ENCODE data around the gene OBSCN. TPM values are rescaled to one million over a fixed set of nuclear protein-coding genes. Genes with fewer than 3 reads are reported as not detected.
A peak's percentile ranks its signal among the peaks of the same experiment; 100 is the strongest.
"Not testable (repeated sequence)": the region's sequence is repeated elsewhere in the genome, so short reads cannot be mapped to it uniquely, and the experiment has no call there.

The OBSCN gene
- total RNA-seq, 1 experiment from 2014 or later = 5.6 TPM

GRCh38 chr1:228225740-228226139 lies 17.9 kb downstream of the OBSCN start:
- H3K4me3 ChIP-seq (ENCODE audit: low read depth, low read length) = no peak overlapping the region
- no peak for DNase-seq
- ChIA-PET CTCF (interaction anchor here (0.6 kb wide), 1 partner anchor 233 kb away, joined by 4 read pairs; no protein-coding TSS in a partner anchor), POLR2A (no interaction called here)
- H3K4me1 ChIP-seq = no peaks in the 10 kb centered on the region
- H3K36me3 Mint-ChIP-seq (ENCODE audit: insufficient read depth, unreplicated experiment) = peaks cover 5% of the 10 kb centered on the region
- TF ChIP-seq, protein P1, sequence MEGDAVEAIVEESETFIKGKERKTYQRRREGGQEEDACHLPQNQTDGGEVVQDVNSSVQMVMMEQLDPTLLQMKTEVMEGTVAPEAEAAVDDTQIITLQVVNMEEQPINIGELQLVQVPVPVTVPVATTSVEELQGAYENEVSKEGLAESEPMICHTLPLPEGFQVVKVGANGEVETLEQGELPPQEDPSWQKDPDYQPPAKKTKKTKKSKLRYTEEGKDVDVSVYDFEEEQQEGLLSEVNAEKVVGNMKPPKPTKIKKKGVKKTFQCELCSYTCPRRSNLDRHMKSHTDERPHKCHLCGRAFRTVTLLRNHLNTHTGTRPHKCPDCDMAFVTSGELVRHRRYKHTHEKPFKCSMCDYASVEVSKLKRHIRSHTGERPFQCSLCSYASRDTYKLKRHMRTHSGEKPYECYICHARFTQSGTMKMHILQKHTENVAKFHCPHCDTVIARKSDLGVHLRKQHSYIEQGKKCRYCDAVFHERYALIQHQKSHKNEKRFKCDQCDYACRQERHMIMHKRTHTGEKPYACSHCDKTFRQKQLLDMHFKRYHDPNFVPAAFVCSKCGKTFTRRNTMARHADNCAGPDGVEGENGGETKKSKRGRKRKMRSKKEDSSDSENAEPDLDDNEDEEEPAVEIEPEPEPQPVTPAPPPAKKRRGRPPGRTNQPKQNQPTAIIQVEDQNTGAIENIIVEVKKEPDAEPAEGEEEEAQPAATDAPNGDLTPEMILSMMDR (IDR thresholded peaks at IDR 0.05; ENCODE audit: insufficient read depth in 1 of 2, low read depth in 1 of 2, low read length in 1 of 2, severe bottlenecking in 1 of 2, unreplicated experiment in 1 of 2) = no peak
- BruUV-seq (replicated peaks) = no TSS peak
- H3K4me3 Mint-ChIP-seq (ENCODE audit: unreplicated experiment) = no peak overlapping the region
- H3K27me3 Mint-ChIP-seq (ENCODE audit: insufficient read depth, unreplicated experiment) = no peaks in the 10 kb centered on the region
- H3K9me3 ChIP-seq = peaks cover 12% of the 10 kb centered on the region; the same call in 1 of the 2 replicates
- no peaks in the 10 kb centered on the region for H3K9me3 Mint-ChIP-seq (ENCODE audit: unreplicated experiment)
- no peak overlapping the region for H3K27ac Mint-ChIP-seq (ENCODE audit: unreplicated experiment)
- no peaks in the 10 kb centered on the region for H3K4me1 Mint-ChIP-seq (ENCODE audit: low read depth, unreplicated experiment)
- H3K27me3 ChIP-seq (replicated peaks; ENCODE audit: control insufficient read depth, insufficient read depth, low read length) = no peaks in the 10 kb centered on the region
- intact Hi-C loops (cut with micrococcal nuclease; ENCODE audit: unreplicated experiment) = no loop called here
- H3K36me3 ChIP-seq (ENCODE audit: control insufficient read depth, insufficient read depth, low read length) = no peaks in the 10 kb centered on the region

- no TSS peak for BruUV-seq (replicated peaks)
- no peak for DNase-seq
- TF ChIP-seq, protein P1 (IDR thresholded peaks at IDR 0.05; ENCODE audit: insufficient read depth in 1 of 2, low read depth in 1 of 2, low read length in 1 of 2, severe bottlenecking in 1 of 2, unreplicated experiment in 1 of 2) = no peak
- Mint-ChIP-seq H3K27ac (ENCODE audit: unreplicated experiment) (no peak overlapping the region), H3K27me3 (ENCODE audit: insufficient read depth, unreplicated experiment) (no peaks in the 10 kb centered on the region), H3K4me1 (ENCODE audit: low read depth, unreplicated experiment) (no peaks in the 10 kb centered on the region), H3K9me3 (ENCODE audit: unreplicated experiment) (no peaks in the 10 kb centered on the region), H3K4me3 (ENCODE audit: unreplicated experiment) (no peak overlapping the region), H3K36me3 (ENCODE audit: insufficient read depth, unreplicated experiment) (peaks cover 5% of the 10 kb centered on the region)
- H3K36me3 ChIP-seq (ENCODE audit: control insufficient read depth, insufficient read depth, low read length) = no peaks in the 10 kb centered on the region
- intact Hi-C loops (cut with micrococcal nuclease; ENCODE audit: unreplicated experiment) = no loop called here
- ChIA-PET POLR2A (no interaction called here), CTCF (interaction anchor here (0.6 kb wide), 1 partner anchor 232 kb away, joined by 4 read pairs; no protein-coding TSS in a partner anchor)
- H3K9me3 ChIP-seq = peaks cover 13% of the 10 kb centered on the region; the same call in 1 of the 2 replicates
- H3K4me1 ChIP-seq = no peaks in the 10 kb centered on the region
- no peak overlapping the region for H3K4me3 ChIP-seq (ENCODE audit: low read depth, low read length)
- H3K27me3 ChIP-seq (replicated peaks; ENCODE audit: control insufficient read depth, insufficient read depth, low read length) = no peaks in the 10 kb centered on the region
Measured at GRCh38 chr1:228226141-228226874, 18.5 kb downstream of the OBSCN start.

DNA sequence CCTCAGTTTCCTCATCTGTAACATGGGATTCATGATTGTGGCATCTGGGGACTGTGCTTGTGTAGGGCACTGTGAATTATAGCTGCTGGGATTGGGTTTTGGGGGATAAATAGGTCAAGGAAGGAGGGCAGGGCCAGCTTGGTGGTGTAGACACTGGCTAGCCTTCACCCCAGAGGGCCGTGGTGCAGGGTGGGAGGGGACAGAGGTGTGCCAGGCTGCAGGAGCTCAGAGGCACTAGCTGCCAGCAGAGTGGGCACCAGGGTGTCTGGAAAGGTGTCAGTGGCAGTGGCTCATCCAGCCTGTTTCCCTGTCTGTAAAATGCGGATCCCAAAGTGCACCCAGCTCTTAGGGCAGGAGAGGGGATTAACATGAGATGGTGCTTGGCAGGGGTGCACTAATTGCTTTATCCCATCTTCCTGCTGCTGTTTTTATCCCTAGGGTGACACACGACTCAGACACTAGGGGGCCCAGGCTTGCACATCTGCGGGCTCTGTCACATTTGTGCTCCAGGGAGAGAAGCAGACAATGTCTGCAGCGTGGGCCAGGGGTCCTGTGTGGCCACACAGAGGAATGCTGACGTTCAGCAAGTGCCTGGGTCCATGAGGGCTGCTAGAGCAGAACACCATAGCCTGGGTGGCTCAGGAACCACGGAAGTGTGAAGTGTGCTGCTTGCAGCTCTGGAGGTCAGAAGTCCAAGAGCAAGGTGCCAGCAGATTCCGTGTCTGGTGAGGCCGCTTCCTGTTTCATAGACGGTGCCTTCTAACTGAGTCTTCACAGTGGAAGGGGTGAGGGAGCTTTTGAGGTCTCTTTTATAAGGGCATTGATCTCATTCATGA lies 19.3 kb downstream of the OBSCN start:
- Histone ChIP-seq H3K4me1 (no peaks in the 10 kb centered on the region), H3K9me3 (peaks cover 13% of the 10 kb centered on the region; the same call in 1 of the 2 replicates), H3K36me3 (ENCODE audit: control insufficient read depth, insufficient read depth, low read length) (no peaks in the 10 kb centered on the region), H3K27me3 (replicated peaks; ENCODE audit: control insufficient read depth, insufficient read depth, low read length) (no peaks in the 10 kb centered on the region), H3K4me3 (ENCODE audit: low read depth, low read length) (no peak overlapping the region)
- TF ChIP-seq, protein P1 (IDR thresholded peaks at IDR 0.05; ENCODE audit: insufficient read depth in 1 of 2, low read depth in 1 of 2, low read length in 1 of 2, severe bottlenecking in 1 of 2, unreplicated experiment in 1 of 2) = peak; percentile 26 to 48
- POLR2A ChIA-PET = no interaction called here
- no peaks in the 10 kb centered on the region for H3K9me3 Mint-ChIP-seq (ENCODE audit: unreplicated experiment)
- no peak overlapping the region for H3K4me3 Mint-ChIP-seq (ENCODE audit: unreplicated experiment)
- CTCF ChIA-PET = interaction anchor here (1.3 kb wide), 1 partner anchor 96 kb away, joined by 3 read pairs; no protein-coding TSS in a partner anchor
- intact Hi-C loops (cut with micrococcal nuclease; ENCODE audit: unreplicated experiment) = no loop called here
- H3K27me3 Mint-ChIP-seq (ENCODE audit: insufficient read depth, unreplicated experiment) = no peaks in the 10 kb centered on the region
- no TSS peak for BruUV-seq (replicated peaks)
- peak in 1 of 2 experiments; percentile 23 for DNase-seq
- H3K36me3 Mint-ChIP-seq (ENCODE audit: insufficient read depth, unreplicated experiment) = peaks cover 5% of the 10 kb centered on the region
- no peaks in the 10 kb centered on the region for H3K4me1 Mint-ChIP-seq (ENCODE audit: low read depth, unreplicated experiment)
- no peak overlapping the region for H3K27ac Mint-ChIP-seq (ENCODE audit: unreplicated experiment)

- H3K27me3 Mint-ChIP-seq (ENCODE audit: insufficient read depth, unreplicated experiment); H3K27me3 ChIP-seq (replicated peaks; ENCODE audit: control insufficient read depth, insufficient read depth, low read length); H3K36me3 Mint-ChIP-seq (ENCODE audit: insufficient read depth, unreplicated experiment); H3K4me3 Mint-ChIP-seq (ENCODE audit: unreplicated experiment); H3K4me1 Mint-ChIP-seq (ENCODE audit: low read depth, unreplicated experiment); H3K9me3 Mint-ChIP-seq (ENCODE audit: unreplicated experiment); H3K36me3 ChIP-seq (ENCODE audit: control insufficient read depth, insufficient read depth, low read length); BruUV-seq (replicated peaks); H3K27ac Mint-ChIP-seq (ENCODE audit: unreplicated experiment); intact Hi-C loops (cut with micrococcal nuclease; ENCODE audit: unreplicated experiment); POLR2A ChIA-PET; H3K4me3 ChIP-seq (ENCODE audit: low read depth, low read length); H3K4me1 ChIP-seq; DNase-seq: not testable (repeated sequence)
- CTCF ChIA-PET = interaction anchor here (1.3 kb wide), 1 partner anchor 97 kb away, joined by 3 read pairs; no protein-coding TSS in a partner anchor
- H3K9me3 ChIP-seq = peaks cover 13% of the 10 kb centered on the region; the same call in 1 of the 2 replicates
Measured at GRCh38 chr1:228228147-228228546, 20.3 kb downstream of the OBSCN start.
